Globus pallidus (tissue), 1 donor: Measurements from ENCODE around the gene GALNTL6.

Source experiments
- DNase-seq: peaks from one replicate; pipeline ENCODE4 v3.0.0-alpha.2; 2015; ENCODE audit warnings: low spot score

Gene GALNTL6

GRCh38 chr4:172109466-172109865 lies 296.3 kb downstream of the GALNTL6 start:
- no peak for DNase-seq

- DNase-seq, result no peak
These were observed 311.6 kb downstream of the GALNTL6 start for GRCh38 chr4:172124656-172125308.

- DNase-seq, result no peak
These were observed 312.2 kb downstream of the GALNTL6 start for GRCh38 chr4:172125443-172125842.

GRCh38 chr4:172127168-172127567 lies 314.0 kb downstream of the GALNTL6 start:
- no peak for DNase-seq

GRCh38 chr4:172129593-172129992 lies 316.4 kb downstream of the GALNTL6 start:
- DNase-seq, result no peak

- no peak for DNase-seq
These were observed 321.3 kb downstream of the GALNTL6 start for GRCh38 chr4:172134521-172134920.

GRCh38 chr4:172141025-172141424 lies 327.8 kb downstream of the GALNTL6 start:
- no peak for DNase-seq

- no peak for DNase-seq
These were observed 329.1 kb downstream of the GALNTL6 start for GRCh38 chr4:172142281-172142741.

- no peak for DNase-seq
These were observed 330.6 kb downstream of the GALNTL6 start for GRCh38 chr4:172143605-172144314.

- DNase-seq, result no peak
These were observed 334.5 kb downstream of the GALNTL6 start for GRCh38 chr4:172147687-172148086.

- DNase-seq, result no peak
These were observed 336.1 kb downstream of the GALNTL6 start for GRCh38 chr4:172149329-172149728.

GRCh38 chr4:172152284-172152683 lies 339.1 kb downstream of the GALNTL6 start:
- no peak for DNase-seq

GRCh38 chr4:172153719-172154118 lies 340.5 kb downstream of the GALNTL6 start:
- no peak for DNase-seq

- no peak for DNase-seq
These were observed 342.7 kb downstream of the GALNTL6 start for GRCh38 chr4:172155838-172156345.

GRCh38 chr4:172157946-172158345 lies 344.7 kb downstream of the GALNTL6 start:
- no peak for DNase-seq

GRCh38 chr4:172163215-172163614 lies 350.0 kb downstream of the GALNTL6 start:
- no peak for DNase-seq

GRCh38 chr4:172168888-172169287 lies 355.7 kb downstream of the GALNTL6 start:
- no peak for DNase-seq

GRCh38 chr4:172169871-172170270 lies 356.7 kb downstream of the GALNTL6 start:
- DNase-seq, result no peak

- no peak for DNase-seq
These were observed 360.0 kb downstream of the GALNTL6 start for GRCh38 chr4:172173206-172173605.

- no peak for DNase-seq
These were observed 364.2 kb downstream of the GALNTL6 start for GRCh38 chr4:172177382-172177781.

- no peak for DNase-seq
These were observed 375.2 kb downstream of the GALNTL6 start for GRCh38 chr4:172188248-172188988.

- DNase-seq, result peak; percentile 22
These were observed 389.4 kb downstream of the GALNTL6 start for GRCh38 chr4:172202480-172203076.
